KBM-7 (cell line): Measurements from ENCODE around the gene SLC25A11.

ENCODE experiments used
- DNase-seq: peaks from one replicate; pipeline ENCODE4 v3.0.0-alpha.2; 2015
- in situ Hi-C: fragments of 300-500 bp; cut with MboI; formaldehyde crosslinking; loops from 2 replicates; pipeline ENCODE4 v1.14.3; 2020; ENCODE audit warnings: low sequenced_read_pairs, low pct_unique_long_range_greater_than_20kb, mixed read lengths

SLC25A11 gene

DNA sequence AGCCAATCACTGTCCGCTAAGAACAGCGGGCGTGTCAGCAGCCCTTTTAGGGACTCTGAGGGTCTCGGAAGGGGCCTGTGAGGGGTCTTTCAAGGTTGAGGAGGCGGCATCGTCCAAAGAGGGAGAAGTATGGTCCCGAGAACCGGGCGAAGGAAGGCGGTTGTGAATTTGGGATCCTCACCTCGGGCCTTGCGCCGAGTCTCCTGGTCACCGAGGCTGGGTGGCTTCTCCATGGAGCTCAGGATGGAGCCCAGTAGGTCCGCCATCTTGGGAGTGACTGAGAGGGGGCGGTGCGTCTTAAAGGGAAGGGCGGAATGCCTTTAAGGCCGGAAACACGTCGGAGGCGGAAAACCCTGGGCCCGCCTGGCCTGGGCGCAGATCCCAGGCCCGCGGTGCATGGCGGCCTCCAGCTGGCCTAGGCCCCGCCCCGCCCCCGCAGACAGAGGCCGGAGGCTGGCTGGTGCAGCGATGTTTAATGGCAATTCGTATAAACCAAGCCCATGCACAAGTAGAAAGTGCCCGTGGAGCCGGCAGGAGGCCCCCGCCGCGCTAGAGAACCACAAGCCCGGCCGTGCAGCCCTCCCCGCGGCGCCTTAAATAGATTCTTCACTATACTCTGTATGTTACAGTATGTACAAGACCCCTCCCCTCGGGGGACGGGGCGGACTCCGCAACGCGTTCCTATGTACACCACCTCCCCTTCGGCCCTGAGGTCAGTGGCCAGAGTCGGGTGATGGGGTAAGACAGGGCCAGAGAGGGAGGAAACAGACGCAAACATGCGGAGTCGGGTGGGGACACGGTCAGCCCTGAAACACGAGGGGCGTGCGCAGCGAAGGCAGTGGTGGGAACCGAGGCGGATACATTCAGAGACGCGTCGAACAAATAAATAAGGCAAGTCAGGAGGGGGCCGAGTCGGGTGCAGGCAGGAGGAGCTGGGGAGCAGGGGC lies 28.0 kb upstream of the SLC25A11 start, which contains the start of gene SPAG7:
TSS of gene SPAG7 (minus strand) at position 279 of the 947 bp plus-strand sequence. CDS start at position 266, 13 bp downstream.
- DNase-seq = peak; percentile 99
- in situ Hi-C loops = no loop called here

DNA sequence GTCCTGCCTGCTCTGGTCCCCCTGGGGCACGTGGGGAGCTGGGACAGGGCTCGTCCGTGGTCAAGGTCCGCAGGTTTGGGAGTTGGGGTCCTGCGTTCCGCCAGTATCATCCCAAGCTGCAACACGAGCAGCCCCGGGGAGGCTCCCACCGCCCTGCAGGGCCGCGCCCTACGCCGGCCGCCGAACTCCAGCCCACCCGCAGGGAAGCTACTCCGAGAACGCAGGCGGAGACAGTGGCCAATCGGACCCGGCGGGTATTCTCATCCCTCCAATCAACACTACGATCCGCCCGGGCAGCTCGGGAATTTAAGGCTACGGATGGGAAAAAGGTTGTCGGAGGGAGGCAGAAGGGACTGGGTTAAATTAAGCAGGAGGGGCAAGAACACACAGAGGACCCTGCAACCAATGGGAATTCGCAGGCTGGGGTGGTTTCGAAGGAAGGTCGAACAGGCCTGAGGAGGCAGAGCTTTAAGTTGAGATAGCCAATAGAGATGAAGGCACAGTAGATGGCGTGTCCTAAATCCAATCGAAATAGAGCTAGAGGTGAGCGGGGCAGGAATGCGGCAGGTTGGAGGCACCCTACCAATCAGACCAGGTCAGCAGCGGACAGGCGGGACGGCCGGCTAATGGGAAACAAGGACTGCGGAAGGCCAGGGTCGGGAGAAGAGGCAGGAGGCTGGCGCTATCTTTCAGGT lies 27.1 kb upstream of the SLC25A11 start:
- in situ Hi-C loops = no loop called here
- peak; percentile 100 for DNase-seq

DNA sequence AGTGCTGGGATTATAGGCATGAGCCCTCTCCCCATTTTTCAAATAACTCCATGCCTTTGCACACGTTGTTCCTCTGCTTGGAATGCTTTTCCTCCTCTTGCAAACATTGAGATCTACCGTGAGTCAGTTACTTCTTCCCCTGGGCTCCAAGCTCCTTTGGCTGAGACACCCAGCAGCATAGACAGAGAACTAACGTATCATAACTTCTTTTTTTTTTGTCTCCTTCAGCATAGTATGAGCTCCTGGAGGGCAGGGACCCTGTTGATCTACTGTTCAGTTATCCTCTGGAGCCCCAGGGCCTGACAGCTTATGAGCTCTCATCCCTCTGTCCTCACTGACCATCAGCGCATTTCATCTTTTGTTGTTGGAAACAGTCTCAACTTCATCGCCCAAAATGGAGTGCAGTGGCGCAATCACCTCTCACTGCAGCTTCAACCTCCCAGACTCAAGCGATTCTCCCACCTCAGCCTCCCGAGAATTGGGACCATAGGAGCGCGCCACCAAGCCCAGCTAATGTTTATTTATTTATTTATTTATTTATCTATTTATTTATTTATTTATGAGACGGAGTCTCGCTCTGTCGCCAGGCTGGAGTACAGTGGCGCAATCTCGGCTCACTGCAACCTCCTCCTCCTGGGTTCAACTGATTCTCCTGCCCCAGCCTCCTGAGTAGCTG lies 25.6 kb upstream of the SLC25A11 start:
- no peak for DNase-seq
- in situ Hi-C loops = no loop called here

DNA sequence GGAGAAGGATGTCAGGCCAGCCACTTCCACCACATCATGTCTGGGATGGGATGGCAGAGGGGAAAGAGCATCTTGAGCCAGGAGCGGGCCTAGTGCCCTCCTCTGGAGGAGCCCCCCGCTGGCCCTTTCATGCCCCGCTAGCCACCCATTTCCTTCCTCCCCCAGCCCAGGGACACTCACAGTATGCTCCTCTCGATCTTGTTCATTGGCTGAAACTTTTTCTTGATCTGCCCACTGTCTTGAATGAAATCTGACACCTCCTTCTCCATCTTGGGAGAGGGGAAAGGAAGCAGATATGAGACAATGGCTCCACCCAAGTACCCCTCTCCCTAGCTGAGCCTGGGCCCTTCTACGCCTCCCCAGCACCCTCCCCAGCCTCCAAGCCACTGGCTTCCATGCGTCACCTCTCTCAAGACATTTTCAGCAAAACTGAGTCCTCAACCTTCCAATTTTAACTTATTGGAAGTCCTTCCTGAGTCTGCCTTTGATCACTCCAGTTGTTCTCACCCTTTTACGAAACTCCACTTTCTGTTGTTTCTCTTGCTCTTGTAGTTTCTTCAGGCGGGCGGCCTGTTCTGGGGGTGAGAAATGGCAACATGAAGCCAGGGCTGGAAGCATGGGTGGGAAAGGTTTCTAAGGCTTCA lies 20.6 kb upstream of the SLC25A11 start:
- in situ Hi-C loops = no loop called here
- peak; percentile 49 for DNase-seq

DNA sequence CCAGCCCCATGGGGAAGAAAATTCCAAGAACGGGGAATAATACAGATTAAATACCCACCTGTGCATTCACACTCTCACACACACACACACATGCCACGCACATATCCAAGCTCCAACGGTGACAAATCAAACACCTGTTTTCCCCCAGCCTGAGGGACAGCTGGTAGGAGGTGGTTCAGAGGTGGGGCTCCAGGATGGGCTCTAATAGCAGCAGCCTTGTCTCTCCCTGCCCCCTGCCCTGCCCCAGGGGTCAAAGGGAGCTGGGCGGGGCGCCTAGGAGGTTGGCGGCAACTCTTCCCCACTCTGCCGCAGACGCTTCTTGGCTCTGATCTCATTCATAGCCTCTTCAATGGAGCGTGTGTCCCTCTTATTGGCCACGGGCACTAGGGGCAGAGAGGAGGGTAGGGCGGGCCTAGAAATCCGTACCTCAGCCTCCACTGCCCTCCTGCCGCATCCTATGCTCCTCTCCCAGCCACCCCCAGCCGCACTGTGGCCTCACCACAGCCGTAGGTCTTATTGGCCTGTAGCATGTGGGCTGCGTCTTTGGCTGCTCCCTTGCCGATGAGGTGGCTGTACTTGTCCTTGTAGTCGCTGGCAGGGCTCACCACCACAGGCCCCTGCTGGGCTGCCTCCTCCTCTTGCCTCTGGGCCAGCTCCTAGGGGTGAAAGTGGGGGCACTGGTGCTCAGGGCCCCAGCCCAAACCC lies 19.6 kb upstream of the SLC25A11 start:
- in situ Hi-C loops = no loop called here
- no peak for DNase-seq

DNA sequence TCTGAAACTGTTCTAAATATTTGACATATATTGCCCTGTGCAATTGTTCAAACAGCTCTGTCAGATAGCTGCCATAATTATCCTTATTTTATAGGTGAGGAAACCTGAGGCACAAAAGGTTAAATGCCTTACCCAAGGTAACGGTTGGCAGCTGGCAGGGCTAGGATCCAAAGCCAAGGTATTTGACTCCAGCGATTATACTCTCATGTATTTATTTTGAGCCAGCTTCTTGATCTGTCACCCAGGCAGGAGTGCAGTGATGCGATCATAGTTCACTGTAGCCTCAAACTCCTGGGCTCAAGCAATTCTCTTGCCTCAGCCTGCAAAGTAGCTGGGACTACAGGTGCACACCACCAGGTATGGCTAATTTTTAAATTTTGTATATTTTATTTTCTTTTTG lies 18.3 kb upstream of the SLC25A11 start:
- in situ Hi-C loops = no loop called here

DNA sequence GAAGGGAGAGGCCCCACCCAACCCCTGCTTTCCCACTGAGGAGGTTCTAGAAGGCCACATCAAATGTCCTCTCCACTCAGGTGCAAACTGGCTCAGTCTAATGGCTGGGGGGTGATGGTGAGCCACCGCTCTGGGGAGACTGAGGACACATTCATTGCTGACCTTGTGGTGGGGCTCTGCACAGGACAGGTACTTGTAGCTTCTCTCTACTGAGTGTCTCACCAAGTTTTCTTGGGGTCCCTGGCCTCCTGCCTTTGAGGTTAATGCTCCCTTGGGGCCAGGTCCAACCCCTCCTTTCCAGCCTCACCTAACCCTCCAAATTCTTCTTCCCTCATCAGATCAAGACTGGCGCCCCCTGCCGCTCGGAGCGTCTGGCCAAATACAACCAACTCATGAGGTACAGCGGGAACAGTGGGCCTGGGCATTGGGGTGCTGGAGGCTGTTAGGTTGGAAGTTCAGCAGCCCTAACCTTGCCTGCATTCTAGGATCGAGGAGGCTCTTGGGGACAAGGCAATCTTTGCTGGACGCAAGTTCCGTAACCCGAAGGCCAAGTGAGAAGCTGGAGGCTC lies 16.7 kb upstream of the SLC25A11 start:
- no peak for DNase-seq
- in situ Hi-C loops = no loop called here

More for the DNA sequence above, 18.3 kb upstream of the SLC25A11 start:
- DNase-seq = no peak

DNA sequence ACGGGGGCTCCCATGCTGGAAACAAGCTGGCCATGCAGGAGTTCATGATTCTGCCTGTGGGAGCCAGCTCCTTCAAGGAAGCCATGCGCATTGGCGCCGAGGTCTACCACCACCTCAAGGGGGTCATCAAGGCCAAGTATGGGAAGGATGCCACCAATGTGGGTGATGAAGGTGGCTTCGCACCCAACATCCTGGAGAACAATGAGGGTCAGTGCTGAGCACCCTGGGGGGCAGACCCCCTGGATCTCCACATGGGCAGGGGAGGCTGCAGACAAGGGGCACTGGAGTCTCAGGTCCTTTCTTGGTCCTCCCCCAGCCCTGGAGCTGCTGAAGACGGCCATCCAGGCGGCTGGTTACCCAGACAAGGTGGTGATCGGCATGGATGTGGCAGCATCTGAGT lies 15.2 kb upstream of the SLC25A11 start:
- in situ Hi-C loops = no loop called here
- no peak for DNase-seq

DNA sequence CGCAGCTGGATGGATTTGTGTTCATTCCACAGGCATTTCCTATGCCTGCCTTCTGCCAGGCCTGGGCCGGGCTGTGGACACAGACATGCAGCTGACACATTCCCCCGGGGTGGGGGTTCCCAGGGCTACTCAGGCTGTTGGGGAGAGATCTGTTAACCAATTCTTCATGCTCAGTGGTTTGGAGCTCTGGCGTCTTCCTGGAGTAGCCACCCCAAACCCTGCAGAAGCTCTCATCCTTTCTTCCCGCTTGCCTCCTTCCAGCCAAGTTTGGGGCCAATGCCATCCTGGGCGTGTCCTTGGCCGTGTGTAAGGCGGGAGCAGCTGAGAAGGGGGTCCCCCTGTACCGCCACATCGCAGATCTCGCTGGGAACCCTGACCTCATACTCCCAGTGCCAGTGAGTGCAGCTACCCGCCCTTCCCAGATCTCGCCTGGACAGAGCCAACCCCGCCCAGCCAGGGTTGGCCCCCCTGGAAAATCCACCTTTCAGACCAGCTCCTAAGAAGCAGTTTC lies 13.7 kb upstream of the SLC25A11 start:
- in situ Hi-C loops = no loop called here
- no peak for DNase-seq

DNA sequence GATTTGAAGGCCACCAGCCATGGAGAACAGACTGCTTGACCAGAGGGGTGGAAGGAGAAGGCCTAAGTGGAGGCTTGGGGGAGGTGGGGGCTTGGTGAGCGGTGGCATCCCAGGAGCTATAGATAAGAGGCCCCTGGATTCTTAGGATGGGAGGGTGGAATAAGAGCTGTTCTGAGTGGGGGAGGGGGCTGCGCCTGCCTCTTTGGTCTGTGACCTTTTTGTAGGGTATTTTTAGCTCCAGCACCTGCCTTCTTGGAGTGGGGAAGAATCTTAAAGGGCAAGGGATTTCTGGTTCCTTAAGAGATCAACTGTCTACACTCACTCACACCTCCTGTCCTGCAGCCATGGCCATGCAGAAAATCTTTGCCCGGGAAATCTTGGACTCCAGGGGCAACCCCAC lies 11.6 kb upstream of the SLC25A11 start:
- DNase-seq = no peak
- in situ Hi-C loops = no loop called here

DNA sequence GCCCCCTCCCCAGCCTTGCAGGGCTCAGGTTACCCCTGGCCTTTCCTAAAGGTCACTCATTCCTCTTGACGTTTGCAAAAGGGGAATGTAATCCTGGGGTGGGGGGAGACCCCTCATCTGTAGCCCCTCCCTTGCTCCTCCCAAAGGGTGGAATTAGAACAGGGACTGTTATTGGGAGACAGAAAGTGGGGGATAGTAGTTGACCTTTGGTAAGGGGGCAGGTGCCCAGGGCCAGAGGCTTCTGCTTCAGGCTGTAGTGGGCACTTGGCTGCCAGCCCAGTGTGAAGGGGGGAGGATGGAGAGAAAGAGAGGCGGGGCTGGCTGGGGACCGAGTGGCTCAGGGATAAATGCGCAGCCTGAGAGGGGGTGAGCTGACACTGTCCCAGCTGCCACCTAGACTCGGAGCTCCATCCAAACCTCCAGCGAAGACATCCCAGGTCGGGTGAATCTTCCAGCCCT lies 10.9 kb upstream of the SLC25A11 start, which contains the start of gene ENO3:
TSS of gene ENO3 (plus strand) at position 374 of the 459 bp plus-strand sequence. CDS start 711 bp downstream, outside the sequence.
- no peak for DNase-seq
- in situ Hi-C loops = no loop called here

DNA sequence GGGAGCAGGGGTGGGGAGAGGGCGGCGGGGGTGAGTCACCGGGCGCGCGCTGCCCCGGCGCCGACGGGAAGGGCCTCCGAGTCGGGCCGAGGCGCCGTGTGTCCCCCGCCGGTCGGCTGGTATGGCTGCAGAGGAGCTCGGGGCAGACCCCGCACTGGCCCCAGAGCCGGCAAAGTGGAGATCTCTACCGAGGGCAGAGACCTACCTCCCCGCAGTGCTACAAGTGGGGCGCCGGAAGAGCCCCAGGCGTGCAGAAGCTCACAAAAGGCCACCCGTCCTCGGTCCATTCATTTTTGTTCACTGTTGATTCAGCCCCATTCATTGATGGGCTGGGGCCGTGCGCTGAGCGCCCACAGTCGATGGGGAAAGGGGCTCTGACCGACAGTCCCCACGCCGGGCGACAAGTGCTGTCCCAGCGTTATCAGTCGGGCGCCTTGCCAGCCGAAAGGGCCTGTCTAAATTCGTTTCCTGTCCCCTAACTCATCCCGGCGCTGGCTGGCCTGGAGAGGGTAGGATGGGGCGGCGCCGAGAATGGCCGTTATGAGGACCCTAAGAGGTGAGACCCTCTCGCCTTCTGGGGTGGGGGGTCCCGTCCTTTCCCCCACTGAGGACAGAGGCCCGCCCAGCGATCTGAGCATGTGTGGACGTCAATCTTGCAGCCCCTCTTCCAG lies 10.4 kb upstream of the SLC25A11 start:
- in situ Hi-C loops = no loop called here
- peak; percentile 53 for DNase-seq

DNA sequence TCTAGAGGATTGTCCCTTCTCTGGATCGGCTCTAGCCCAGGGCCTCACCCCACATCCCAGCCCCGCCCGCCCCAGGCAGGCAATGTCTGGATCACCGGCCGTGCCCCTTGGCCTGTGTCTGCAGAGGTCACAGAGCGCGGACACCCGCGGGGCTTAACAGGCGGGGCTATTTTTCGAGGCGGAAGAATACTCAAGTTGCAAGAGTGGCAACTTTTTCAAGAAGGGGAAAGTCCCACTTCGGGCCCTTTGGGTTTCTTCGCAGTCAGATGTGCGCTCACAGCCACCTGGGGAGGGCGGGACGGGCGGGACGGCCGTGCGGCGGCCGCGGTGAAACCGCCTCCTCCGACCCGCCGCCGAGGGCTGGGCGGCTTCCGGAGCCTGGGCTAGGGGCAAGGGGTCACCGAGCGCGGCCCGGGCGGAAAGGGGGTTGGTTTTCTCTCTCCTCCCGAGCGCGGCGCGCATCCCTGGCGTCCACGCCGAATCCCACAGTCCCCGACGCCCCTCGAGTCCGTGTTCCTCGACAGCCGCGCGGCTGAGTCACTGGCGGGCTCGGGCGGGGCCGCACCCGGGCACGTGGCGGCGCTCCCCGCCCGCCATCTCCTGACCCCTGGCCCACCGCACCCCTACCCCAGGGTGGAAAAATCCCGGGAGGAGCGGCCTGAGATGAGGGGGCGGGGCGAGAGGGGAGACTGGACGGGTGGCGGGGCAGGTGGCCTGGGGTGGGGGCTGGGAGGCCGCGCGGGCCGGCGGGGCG lies 9.7 kb upstream of the SLC25A11 start:
- in situ Hi-C loops = no loop called here
- DNase-seq = peak; percentile 47

DNA sequence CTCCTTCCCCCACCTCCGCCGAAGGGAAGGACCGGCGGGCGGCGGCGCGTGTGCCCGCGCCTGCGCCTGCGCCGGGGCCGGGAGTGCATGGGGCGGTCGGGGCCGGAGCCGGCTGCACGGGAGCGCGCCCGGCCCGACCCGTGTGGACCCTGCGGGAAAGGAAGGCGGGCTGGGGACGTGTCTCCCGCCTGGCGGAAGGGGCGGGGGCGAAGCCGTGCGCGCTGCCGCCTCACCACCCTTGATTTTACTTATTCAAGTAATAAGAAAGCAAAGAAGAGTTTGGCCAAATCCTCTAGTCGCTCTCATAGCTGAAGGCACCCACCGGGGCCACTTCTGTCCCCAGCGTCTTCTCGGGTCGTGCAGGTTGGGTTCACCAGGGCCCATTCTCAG lies 9.1 kb upstream of the SLC25A11 start:
- in situ Hi-C loops = no loop called here
- peak; percentile 87 for DNase-seq

DNA sequence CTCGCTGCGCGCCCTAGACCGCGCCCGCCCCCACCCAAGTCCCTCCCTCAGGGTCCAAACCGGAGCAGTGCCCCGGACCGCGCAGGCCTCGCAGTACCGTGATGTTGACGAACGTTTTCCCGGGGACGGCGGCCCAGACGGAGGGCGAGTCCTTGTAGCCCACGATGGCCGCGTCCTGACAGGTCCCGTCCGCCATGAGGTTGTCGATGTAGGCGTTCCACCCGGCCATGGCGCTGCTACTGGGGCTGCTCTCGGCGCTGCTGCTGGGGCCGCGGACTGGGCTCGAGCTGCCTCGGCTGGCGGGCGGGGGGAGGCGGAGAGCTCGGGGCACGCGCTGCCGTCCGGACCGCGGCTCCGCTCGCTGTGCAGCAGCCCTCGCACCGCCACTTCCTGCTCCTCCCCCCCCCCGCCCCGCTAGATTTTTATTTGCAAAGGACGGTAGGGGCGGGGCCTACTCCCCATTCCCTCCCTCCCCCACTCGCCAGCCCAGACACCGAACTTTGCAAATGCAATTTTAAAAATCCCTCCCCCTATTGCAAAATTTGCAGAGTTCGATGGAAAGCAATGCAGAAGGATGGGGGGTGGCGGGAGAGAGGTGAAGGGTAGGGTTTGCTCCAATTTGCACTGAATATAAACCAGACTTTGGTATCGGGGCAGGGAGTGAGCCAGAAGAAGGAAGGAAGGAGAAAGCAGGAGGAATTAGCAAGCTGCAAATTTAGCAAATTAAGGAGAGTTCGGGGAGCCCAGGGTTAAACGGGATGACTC lies 8.5 kb upstream of the SLC25A11 start, which contains the start of gene PFN1:
TSS of gene PFN1 (minus strand) at position 365 of the 765 bp plus-strand sequence. CDS start at position 229, 136 bp downstream.
- DNase-seq = peak; percentile 91
- in situ Hi-C loops = no loop called here
